Fibroblast of mammary gland (primary cell): Measurements from ENCODE around the gene NOXA1.
A peak's percentile ranks its signal among the peaks of the same experiment; 100 is the strongest.

Source experiments
- DNase-seq: peaks from one replicate; pipeline ENCODE4 v3.0.0-alpha.2; 2010; ENCODE audit warnings: low read depth
- H3K4me3 ChIP-seq: 2 replicates; pipeline ENCODE4 v1.5.1; 2011; ENCODE audit warnings: low read depth, mild to moderate bottlenecking, low read length, moderate library complexity; ENCODE audit not compliant: control insufficient read depth
- CTCF ChIP-seq: conservative IDR thresholded peaks from 2 replicates; pipeline ENCODE4 v1.5.1; 2011; ENCODE audit warnings: low read depth, low read length, inconsistent platforms; ENCODE audit not compliant: control insufficient read depth, insufficient read depth

Gene NOXA1

GRCh38 chr9:137458194-137459151 lies 35.3 kb downstream of the NOXA1 start:
- H3K4me3 ChIP-seq = peak overlapping the region; percentile 55
- DNase-seq = no peak
- no peak for TF ChIP-seq CTCF

GRCh38 chr9:137459152-137459600 lies 36.0 kb downstream of the NOXA1 start, which contains the start of gene NSMF:
TSS of gene NSMF (minus strand) at chr9:137459334. CDS start at chr9:137459102, 232 bp downstream.
- DNase-seq = peak; percentile 84
- peak within 1 kb of the TSS; percentile 55 for H3K4me3 ChIP-seq
- TF ChIP-seq CTCF = no peak

GRCh38 chr9:137459601-137460362 lies 36.6 kb downstream of the NOXA1 start:
- DNase-seq = no peak
- peak overlapping the region; percentile 35 for H3K4me3 ChIP-seq
- TF ChIP-seq CTCF = no peak

GRCh38 chr9:137460363-137461315 lies 37.4 kb downstream of the NOXA1 start:
- DNase-seq = no peak
- no peak overlapping the region for H3K4me3 ChIP-seq
- TF ChIP-seq CTCF = no peak

- TF ChIP-seq CTCF = no peak
- no peak overlapping the region for H3K4me3 ChIP-seq
- no peak for DNase-seq
These were observed 38.1 kb downstream of the NOXA1 start for GRCh38 chr9:137461316-137461662.
